CD4-positive, alpha-beta T cell treated with Interleukin-2 at 100 ng/mL for 4 hours (primary cell): ENCODE measurements around the gene LCOR.
"Not testable (repeated sequence)": the region's sequence is repeated elsewhere in the genome, so short reads cannot be mapped to it uniquely, and the experiment has no call there.

Experiments
- DNase-seq: peaks from one replicate; pipeline ENCODE4 v3.0.0-alpha.2; 2020; ENCODE audit warnings: low spot score

LCOR gene

DNA sequence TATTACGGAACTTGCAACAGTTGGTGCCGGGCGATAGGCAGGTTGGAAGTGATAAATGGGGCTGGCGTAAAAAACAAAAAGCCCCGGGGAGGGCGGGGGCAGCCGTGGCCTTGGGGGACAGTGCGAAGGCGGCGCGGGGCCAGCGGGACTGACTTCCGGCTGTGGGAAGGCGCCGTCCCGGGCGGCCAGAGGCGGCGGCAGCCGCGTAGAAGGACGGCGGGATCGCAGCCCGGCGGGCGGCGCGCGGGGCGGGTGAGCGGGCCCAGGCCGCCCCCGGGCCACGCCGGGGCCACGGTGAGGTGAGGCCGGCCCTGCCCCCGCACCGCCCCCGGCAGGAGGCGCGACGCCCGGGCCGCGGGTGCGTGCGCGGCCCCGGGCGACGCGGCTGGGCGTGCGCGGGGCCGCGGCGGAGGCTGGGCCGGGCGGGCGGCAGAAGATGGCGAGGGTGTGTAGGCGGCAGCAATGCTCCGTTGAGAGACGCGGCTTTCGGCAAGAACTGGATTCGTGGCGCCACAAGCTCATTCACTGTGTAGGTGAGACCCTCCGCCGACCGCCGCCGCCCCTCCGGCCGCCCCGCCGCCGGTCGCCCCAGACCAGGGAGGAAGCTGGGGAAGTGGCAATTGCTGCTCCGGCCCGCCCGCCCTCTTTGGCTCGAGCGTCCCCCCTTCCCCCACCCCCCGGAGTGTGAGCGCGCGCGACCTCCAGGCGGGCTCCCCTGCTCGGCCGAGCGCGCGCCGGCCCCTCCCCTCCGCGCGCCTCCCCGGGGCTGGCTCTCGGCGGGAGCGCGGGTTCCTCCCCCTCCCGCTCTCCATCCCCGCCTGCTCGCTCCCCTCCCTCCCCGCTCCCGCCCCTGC is at the start of gene LCOR:
TSS of gene LCOR (plus strand) at position 432 of the 854 bp plus-strand sequence. CDS start 116,760 bp downstream, outside the sequence.
- peak; percentile 80 for DNase-seq

DNA sequence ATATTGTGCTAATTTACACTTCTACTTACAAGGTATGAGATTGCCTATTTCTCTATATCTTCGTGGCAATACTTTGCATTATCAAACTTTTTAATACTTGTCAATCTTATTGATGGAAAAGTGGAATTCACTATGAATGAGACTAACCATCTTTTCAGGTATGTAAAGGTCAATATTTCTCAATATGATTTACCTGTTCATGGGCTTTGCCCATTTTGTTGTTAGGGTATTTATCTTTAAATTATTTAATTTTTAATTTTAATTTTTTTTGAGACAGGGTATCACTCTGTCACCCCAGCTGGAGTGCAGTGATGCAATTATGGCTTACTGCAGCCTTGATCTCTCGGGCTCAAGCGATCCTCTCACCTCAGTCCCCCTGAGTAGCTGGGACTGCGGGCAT is 47.8 kb upstream of the LCOR start:
- no peak for DNase-seq

DNA sequence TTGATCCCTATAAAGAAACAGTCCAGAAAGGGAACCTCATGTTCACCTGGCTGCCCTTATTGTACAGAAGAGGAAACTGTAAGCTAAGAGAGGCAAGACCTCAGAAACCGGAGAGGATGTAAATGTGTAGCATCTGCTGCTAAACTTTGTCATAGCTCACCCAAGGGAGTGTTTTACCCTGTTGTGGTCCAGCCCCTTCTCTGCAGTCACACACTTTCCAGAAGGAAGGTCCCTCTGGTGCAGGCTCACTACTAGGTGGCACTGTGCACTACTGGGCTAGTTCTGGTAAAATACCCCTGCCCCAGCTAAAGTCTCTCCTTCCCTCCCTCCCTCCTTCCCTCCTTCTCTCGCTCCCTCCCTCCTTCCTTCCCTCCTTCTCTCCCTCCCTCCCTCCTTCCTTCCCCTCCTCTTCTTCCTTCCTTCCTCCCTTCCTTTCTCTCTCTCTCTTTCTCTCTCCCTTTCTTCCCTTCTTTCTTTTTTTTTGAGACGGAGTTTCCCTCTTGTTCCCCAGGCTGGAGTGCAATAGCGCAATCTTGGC is 42.5 kb upstream of the LCOR start:
- no peak for DNase-seq

DNA sequence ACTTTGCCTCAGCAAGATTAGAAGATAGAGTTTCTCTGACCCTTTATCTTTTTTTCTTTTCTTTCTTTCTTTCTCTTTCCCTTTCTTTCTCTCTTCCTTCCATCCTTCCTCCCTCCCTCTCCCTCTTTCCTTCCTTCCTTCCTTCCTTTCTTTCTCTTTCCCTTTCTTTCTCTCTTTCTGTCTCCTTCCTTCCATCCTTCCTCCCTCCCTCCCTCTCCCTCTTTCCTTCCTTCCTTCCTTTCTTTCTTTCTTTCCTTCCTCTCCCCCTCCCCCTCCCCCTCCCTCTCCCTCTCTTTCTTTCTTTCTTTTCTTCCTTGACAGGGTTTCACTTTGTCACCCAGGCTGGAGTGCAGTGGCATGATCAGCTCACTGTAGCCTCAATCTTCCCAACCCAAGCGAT is 40.2 kb upstream of the LCOR start:
- no peak for DNase-seq

DNA sequence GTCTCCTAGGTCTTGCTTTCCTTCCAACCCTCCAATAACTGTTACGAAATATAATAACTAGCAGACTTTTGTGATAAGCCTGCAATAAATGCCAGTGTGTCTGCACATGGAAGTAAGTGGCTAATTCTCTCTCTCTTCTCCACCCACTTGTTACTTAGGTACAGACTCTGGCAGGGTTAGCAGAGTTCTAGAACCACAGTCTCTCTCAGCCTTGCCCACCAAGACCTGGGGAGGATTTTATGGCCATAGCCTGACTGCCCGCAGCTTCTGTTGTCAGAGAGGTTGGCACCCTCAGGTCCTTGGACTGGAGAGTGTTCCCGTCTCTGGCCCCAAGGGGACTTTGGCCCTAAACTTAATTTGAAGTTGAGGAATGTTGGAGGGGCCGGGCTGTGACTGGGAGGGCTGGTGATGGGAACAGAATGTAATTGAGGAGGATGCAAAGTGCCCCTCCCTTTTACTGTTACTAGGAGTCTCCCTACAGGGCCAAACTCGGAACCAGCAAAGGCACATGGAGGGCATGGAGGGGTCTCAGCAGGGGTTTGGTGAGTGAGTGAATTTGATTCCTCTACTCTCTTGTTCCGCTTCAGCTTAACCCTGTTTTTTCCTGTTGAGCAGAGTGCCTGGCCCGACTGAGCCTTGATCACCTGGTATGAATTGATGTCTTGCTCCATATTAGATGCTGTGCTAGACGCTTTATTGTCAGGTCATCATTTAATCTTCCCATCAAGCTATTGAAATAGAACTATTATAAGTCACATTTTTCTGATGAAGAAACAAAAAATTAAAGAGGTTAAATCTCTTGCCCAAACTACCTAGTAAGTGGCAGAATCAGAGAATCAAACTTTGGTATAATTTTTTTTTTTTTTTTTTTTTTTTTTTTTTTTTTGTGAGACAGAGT is 37.0 kb upstream of the LCOR start:
- DNase-seq = no peak

DNA sequence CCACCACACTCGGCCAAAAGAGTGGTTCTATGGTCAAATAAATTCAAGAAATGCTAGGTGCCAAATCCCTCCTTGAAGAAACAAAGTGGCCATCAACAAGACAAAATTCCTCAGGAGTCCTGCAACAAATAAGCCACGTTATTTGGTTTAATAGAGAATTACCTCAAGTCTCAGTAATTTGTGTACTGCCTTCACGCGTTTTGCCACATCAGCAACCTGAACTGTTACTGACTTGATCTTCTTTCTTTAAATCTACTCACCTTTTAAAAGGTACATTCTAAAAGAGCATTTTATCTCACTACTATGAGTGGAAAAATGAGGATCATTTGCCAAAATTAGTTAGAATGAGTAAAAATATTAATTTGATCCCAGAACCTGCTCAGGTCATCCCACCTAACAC is 34.6 kb upstream of the LCOR start:
- no peak for DNase-seq

DNA sequence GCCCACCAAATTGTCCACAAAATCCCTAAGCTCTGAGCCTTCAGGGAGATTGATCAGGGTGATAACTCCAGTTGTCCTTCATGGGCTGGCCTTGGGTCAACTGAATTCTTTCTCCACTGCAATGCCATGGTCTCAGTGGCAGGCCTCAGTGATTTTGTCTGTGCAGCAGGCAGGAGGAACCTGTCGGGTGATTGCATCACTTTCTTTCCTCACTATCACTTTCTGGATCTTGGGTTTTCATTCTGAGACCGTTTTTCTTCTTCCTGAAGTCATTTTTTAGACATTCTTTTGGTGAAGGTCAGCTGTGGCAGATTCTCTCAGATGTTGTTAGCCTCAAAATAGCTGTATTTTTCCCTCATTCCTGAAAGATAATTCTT is 28.8 kb upstream of the LCOR start:
- no peak for DNase-seq

DNA sequence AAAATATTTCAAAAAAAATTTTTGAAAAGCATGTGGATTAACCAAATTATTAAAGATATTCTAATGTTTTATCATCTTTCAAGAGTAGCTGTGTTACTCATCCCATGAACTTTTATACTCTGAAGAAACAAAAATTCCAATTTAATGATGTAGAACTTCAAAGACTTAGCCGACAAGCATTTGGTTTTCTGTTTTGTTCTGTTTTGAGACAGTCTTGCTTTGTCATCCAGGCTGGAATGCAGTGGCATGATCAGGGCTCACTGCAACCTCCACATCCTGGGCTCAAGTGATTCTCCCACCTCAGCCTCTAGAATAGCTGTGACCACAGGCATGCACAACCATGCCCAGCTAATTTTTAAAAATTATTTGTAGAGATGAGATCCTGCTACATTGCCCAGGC is 17.8 kb upstream of the LCOR start:
- DNase-seq = no peak

DNA sequence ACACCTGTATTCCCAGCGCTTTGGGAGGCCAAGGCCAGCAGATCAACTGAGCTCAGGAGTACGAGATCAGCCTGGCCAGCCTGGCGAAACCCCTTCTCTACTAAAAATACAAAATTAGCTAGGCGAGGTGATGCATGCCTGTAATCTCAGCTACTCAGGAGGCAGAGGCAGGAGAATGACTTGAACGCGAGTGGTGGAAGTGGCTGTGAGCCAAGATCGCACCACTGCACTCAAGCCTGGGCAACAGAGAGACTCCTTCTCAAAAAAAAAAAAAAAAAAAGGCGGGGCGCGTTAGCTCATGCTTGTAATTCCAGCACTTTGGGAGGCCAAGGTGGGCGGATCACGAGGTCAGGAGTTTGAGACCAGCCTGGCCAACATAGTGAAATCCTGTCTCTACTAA is 13.1 kb upstream of the LCOR start:
- DNase-seq = not testable (repeated sequence)

DNA sequence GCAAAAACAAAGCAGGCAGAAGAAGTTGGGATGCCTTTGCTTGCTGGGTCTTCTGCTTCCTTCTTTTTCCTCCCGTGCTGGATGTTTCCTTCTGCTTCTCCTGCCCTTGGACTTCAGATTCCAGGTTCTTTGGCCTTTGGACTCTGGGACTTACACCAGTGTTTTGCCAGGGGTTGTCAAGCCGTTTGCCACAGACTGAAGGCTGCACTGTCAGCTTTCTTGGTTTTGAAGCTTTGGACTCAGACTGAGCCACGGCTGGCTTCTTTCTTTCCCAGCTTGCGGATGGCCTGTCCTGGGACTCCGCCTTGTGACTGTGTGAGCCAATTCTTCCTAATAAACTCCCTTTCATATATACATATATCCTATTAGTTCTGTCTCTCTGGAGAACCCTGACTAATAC is 11.3 kb upstream of the LCOR start:
- no peak for DNase-seq

DNA sequence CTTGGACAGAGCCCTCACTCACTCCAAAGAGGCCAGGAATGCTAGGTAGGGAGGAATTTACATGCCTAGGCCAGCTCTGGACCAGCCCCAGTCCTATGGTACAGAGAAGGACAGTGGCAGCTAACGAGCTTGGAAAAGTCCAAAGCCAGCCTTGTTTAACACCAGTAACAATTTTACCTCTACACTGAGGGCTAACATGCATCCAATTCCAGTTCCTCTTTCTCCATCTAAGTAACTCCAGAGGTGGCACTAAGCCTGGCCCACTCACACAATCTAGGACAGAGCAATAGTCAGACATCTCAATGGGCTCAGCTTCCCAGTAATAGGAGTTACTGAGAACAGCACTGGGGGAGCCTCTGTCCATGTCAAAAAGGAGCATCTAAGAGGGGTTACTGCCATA is 5.7 kb upstream of the LCOR start:
- DNase-seq = no peak

DNA sequence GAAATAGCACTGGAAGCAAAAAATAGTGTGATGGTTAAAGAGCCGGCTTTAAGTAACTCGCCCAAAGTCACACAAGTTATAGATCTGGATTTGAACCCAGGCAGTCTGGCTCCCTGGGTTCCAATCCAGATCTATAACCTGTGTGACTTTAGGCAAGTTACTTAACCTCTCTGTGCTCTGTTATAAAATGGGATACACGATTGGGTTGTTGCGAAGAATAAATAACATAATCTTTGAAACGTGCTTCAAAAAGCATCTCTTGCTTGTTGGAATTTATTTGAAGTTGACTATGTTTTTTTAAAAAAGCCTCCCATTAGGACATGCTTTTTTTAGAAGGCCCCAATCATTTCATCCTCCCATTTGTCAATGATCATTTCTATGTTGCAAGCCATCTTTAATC is 3.5 kb upstream of the LCOR start:
- no peak for DNase-seq

DNA sequence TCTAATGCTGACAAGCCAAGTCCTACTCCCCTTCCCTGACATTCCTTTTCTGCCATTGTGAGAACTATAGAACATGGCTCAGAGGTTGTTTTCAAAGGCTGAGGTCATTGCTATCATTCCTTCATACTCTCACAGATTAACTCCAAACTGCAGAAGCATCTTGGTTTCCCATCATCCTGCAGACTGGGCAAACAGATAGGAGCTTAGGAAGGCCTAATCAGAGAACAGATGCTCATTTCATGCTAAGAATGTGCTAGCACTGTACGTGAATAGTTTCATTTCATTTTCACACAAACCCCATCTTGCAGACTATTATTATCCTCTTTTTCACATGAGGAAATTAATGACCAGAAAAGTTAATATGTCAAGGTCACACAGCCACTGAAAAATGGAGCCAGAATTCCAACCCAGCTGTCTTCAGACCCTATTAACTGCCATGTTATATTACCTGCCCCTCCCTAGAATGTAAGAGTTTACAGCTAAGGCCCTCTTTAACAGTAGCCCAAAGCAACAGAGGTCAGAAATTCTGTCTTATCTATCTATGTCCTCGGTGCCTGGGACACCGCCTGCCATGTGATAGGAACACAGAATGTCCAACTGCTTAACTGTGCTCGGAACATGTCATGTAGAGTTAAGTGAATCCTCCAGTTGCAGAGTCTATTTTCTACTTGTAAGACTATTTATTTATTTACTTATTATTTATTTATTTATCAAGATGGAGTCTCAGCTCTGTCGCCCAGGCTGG is 2.9 kb upstream of the LCOR start:
- DNase-seq = no peak

DNA sequence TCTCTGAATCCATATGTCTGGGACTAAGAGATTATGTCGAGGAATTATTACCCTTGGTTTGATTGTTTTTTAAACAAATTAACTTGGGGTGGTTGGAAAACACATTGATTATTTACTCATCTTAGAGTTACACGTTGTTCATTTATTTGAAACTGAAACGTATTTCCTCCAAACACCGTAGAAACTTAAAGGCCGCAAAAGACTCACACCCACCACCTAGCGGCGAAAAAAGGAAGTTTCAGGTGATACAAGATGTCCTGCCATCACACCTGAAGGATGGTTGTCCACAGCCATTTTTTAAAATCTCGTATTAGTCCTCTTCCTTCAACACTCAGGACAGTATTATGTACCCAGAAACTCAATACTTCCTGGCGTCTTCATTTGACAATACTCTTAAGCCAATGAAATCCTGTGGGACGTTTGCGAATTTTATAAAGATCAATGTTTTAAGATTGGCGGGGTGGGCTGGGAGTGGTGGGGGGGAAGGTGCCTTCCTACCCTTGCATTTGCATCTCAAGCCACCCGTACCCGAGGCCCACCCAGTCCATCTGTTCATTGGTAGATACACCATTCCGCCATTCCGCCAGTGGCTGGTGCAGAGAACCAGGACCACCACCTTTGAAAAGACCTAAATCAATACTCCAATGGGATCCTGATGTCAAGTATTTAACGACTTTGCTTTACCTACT is 1.4 kb upstream of the LCOR start:
- peak; percentile 90 for DNase-seq

DNA sequence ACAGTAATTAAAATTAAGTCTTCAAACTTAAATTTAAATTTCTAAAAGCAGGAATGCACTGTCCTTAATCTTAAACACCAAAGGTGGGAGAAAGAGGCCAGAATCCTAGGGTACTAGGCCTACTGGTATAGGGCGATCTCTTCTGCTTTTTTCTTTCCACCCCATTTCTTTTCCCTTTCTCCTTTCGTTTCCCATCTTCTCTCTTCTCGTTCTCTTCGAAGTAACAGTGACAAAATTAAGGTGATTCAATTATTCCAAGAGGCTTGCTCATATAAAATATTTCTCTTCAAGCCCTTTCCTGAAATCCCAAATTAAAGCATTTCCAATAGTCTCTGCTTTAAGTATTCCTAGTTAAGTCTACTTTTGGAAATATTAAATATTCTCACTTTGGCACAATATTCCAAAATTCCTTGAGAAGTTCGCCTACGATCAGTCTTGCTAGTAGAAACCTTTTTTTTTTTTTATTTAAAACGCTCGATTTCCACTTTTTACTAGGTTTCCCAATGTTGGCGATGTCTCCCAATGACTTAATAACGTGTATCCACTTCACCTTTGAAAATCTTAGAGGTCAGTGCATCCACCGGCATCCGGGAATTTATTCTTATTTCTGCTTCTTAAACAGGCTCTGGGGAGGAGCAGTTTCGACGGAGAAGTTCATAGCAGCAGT is 765 bp upstream of the LCOR start:
- no peak for DNase-seq

DNA sequence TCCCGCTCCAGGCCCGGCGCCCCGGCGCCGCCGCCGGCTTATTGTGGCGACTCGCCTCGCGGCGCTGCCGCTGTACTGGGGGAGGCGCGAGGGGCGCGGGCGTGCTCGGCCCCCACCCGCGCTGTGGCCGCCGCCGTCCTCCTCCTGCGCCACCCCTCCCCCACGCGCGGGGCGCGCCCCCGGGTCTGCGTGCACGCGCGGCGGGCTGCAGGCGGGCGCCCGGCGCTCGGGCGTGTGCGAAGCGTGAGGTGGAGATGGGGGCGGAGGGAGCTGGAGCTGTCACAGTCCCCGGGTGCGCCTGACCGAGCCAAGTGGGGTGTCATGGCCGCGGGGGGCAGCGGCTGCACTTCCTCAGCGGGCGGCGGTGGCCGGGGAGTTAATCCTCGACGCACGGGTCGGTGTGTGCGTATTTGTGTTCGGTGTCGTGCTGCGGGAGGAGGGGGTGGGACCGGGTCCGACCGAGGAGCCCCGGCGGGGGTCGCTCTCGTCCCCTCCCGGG is 672 bp downstream of the LCOR start:
- DNase-seq = peak; percentile 85

DNA sequence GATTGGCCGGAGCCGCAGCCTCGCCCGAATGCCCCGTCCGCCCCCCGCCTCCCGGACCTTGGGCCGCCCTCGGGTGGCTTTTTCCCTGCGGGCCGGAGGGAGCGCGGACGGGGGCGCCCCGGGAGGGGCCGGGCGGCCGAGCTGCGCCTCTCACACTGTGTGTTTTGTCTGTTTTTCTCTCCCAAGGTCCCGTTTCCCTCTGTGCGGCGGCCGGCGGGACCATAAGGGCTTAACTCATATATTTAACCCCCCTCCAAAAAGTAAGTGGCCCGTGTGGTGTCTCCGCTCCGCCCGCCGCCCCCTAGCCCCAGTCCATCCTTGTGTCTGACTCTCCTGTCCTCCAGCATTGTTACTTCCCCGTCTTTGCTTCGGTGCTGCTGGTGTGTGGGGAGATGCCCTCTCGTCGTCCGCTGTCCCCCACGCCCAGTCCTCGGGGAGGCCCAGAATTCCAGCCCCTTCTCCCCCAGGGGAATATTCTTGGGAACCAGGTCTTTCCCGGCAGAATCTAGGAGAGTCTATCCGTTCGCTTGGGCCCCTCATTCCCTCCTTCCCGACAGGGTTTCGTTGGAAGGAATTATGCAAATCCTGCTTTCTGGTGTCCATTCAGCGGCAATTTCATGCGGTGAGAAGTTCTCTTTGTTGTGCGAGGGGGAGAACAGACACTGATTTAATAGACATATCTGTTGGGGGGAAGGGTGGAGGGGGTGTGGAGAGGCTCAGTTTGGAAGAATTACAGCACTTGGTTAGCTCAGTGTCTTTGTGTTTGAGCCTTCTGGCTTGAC is 1.3 kb downstream of the LCOR start:
- DNase-seq = no peak

DNA sequence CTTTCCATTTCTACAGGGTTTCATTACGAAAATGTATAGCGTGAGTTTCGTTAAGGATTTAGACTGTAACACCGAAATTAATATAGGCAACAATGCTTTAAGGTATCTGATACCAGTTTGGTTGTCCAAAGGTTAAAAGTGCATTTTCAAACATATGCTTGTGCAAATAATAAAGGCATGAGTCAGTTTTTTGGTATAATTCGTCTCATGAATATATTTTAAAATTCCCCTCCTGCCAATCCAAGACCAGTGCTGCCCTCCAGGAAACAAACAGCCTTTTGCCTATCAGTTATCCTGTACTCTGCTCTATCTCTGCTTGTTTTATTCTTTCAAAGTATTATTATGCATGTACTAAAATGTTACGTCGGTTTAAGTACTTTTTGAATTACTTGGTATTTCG is 2.0 kb downstream of the LCOR start:
- DNase-seq = no peak

DNA sequence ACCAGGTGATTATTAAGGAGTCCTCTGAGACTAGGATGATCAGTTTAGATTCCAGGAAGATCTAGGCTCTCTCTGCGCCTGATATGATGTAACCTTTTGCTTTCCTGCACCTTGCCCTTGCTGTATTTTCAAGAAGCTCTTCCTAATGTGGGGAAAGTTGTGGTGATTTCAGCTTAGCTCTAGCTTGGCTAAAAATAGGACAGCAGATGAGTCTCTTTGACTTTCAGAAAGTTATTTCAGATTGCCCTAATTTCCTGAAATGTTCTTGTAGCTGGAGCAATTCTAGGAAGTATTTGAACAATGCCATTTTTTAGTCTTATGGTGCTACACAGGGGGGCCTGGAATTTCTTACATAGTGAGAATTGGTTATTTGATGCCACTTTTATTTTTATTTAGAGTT is 3.8 kb downstream of the LCOR start:
- no peak for DNase-seq

DNA sequence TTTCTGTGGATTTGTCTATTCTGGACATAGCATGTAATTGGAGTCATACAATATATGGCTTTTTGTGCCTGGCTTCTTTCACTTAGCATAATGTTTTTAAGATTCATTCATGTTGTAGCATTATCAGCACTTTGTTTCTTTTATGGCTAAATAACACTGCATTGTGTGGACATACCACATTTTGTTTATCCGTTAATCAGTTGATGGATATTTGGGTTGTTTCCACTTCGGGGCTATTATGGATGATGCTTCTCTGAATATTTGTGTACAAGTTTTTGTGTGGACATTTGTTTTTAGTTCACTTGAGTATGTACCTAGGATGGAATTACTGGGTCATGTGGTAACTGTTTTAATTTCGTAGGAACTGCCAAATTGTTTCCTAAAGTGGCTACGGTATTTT is 6.4 kb downstream of the LCOR start:
- no peak for DNase-seq
